Caco-2 (cell line): ENCODE results near the gene SMKR1. TPM values are rescaled to one million over a fixed set of nuclear protein-coding genes. Genes with fewer than 3 reads are reported as not detected.

Experiments used
- BruUV-seq: library from RNA; stranded (reverse); fragments of 400-500 nt; replicated peaks from 2 replicates; lab custom pipeline; 2021; lab: Mats Ljungman, UMichigan
- CTCF ChIA-PET: fragments of 300-600 bp; sonication (Branson Sonifier 250); formaldehyde crosslinking; loops from one replicate; lab custom pipeline; 2022; ENCODE audit warnings: antibody characterized with exemption; lab: Charles Lee
- POLR2A ChIA-PET: fragments of 300-600 bp; sonication (Branson Sonifier 250); formaldehyde crosslinking; loops from one replicate; lab custom pipeline; 2022; ENCODE audit warnings: antibody characterized with exemption; lab: Charles Lee
- DNase-seq, 2 experiments: peaks; one replicate each; pipeline versions ENCODE4 v3.0.0 to v3.0.0-alpha.2; 2020 to 2022
- H3K27me3 ChIP-seq: replicated peaks from 2 replicates; pipeline ENCODE4 v1.6.0; 2011; ENCODE audit warnings: low read length; ENCODE audit not compliant: control insufficient read depth, insufficient read depth
- H3K36me3 ChIP-seq: 2 replicates; pipeline ENCODE4 v1.5.1; 2011; ENCODE audit warnings: low read length; ENCODE audit not compliant: control insufficient read depth, insufficient read depth
- H3K4me1 ChIP-seq: fragments of 250-450 bp; sonication (Bioruptor Pico); 2 replicates; pipeline ENCODE4 v1.5.1; 2020; ENCODE audit warnings: mild to moderate bottlenecking
- H3K4me3 ChIP-seq: 2 replicates; pipeline ENCODE4 v1.5.1; 2011; ENCODE audit warnings: low read depth, mild to moderate bottlenecking, control low read depth, low read length
- H3K9me3 ChIP-seq: fragments of 250-450 bp; sonication (Bioruptor Pico); 2 replicates; pipeline ENCODE4 v1.5.1; 2020; ENCODE audit warnings: mild to moderate bottlenecking, moderate library complexity
- H3K27ac Mint-ChIP-seq: one replicate; pipeline ENCODE4 v1.8.0; 2022; ENCODE audit warnings: mixed read lengths; ENCODE audit not compliant: unreplicated experiment
- H3K27me3 Mint-ChIP-seq: one replicate; pipeline ENCODE4 v1.8.0; 2022; ENCODE audit warnings: mixed read lengths; ENCODE audit not compliant: insufficient read depth, unreplicated experiment
- H3K36me3 Mint-ChIP-seq: one replicate; pipeline ENCODE4 v1.8.0; 2022; ENCODE audit warnings: mild to moderate bottlenecking, mixed read lengths; ENCODE audit not compliant: insufficient read depth, unreplicated experiment
- H3K4me1 Mint-ChIP-seq: one replicate; pipeline ENCODE4 v1.8.0; 2022; ENCODE audit warnings: low read depth, mixed read lengths; ENCODE audit not compliant: unreplicated experiment
- H3K4me3 Mint-ChIP-seq: one replicate; pipeline ENCODE4 v1.8.0; 2022; ENCODE audit warnings: mild to moderate bottlenecking, moderate library complexity, mixed read lengths; ENCODE audit not compliant: unreplicated experiment
- H3K9me3 Mint-ChIP-seq: one replicate; pipeline ENCODE4 v1.8.0; 2022; ENCODE audit warnings: mixed read lengths; ENCODE audit not compliant: unreplicated experiment
- intact Hi-C: fragments of 100-400 bp; cut with micrococcal nuclease; formaldehyde crosslinking; loops from one replicate; pipeline ENCODE4 v1.10.0; 2022; ENCODE audit not compliant: unreplicated experiment
- total RNA-seq: library from RNA; stranded (reverse); gene quantifications from 2 replicates; pipeline ENCODE4 v1.2.3, GENCODE V29; 2022
- TF ChIP-seq, protein P1 (sequence below), 2 experiments: fragments of 200-600 bp in 1 of 2; IDR thresholded peaks; 1 replicate in 1 of 2; 2 replicates in 1 of 2; pipeline versions ENCODE4 v1.5.1 to v1.8.0; 2011 to 2022; ENCODE audit warnings: antibody characterized with exemption in 1 of 2, control low read depth in 1 of 2, inconsistent platforms in 1 of 2, low read depth in 1 of 2, low read length in 1 of 2, mild to moderate bottlenecking in 1 of 2, moderate library complexity in 1 of 2; ENCODE audit not compliant: insufficient read depth in 1 of 2, severe bottlenecking in 1 of 2, unreplicated experiment in 1 of 2

Gene SMKR1
- total RNA-seq, 1 experiment from 2014 or later: not detected

DNA sequence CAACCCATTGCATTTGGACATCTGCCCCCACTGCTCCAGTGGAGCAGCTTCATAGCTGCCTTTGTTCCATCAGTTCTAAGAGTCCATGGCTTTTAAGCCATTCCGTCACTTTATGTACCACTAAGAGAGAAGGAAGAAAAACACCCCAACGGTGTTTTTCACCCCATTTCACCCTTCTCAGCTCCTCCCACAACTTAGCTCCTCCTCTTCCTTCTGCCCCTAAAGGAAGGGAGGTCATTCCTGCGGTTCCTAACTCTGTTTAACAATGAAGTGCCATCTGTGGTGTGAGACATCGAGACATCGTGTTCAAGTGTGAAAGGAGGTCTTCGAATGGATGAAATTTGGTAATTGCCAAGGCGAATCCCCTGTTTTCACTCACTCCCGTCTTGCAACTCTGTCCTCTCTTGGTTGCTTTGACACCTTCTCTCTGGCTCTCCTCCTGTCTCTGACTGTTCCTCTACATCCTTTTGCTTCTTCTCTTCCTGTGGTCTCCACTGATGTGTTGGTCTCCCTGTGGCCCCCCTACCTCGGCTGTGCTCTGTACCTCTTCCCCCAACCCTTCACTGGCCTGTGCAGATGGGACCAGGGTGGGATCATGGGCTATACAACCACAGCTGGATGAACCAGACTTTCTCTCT is 23.0 kb downstream of the SMKR1 start:
- Mint-ChIP-seq H3K4me1 (no peaks in the 10 kb centered on the region), H3K36me3 (no peaks in the 10 kb centered on the region), H3K4me3 (no peak overlapping the region), H3K27me3 (peaks cover 6% of the 10 kb centered on the region), H3K9me3 (no peaks in the 10 kb centered on the region), H3K27ac (no peak overlapping the region)
- BruUV-seq: no TSS peak
- Histone ChIP-seq H3K4me3 (no peak overlapping the region), H3K27me3 (no peaks in the 10 kb centered on the region; the same call in 1 of the 2 replicates), H3K9me3 (no peaks in the 10 kb centered on the region), H3K36me3 (no peaks in the 10 kb centered on the region), H3K4me1 (no peaks in the 10 kb centered on the region)
- DNase-seq: no peak
- ChIA-PET CTCF (no interaction called here), POLR2A (no interaction called here)
- TF ChIP-seq, protein P1, sequence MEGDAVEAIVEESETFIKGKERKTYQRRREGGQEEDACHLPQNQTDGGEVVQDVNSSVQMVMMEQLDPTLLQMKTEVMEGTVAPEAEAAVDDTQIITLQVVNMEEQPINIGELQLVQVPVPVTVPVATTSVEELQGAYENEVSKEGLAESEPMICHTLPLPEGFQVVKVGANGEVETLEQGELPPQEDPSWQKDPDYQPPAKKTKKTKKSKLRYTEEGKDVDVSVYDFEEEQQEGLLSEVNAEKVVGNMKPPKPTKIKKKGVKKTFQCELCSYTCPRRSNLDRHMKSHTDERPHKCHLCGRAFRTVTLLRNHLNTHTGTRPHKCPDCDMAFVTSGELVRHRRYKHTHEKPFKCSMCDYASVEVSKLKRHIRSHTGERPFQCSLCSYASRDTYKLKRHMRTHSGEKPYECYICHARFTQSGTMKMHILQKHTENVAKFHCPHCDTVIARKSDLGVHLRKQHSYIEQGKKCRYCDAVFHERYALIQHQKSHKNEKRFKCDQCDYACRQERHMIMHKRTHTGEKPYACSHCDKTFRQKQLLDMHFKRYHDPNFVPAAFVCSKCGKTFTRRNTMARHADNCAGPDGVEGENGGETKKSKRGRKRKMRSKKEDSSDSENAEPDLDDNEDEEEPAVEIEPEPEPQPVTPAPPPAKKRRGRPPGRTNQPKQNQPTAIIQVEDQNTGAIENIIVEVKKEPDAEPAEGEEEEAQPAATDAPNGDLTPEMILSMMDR (IDR thresholded peaks at IDR 0.05; ENCODE audit: insufficient read depth in 1 of 2, low read depth in 1 of 2, low read length in 1 of 2, severe bottlenecking in 1 of 2, unreplicated experiment in 1 of 2): no peak
- intact Hi-C loops: no loop called here

DNA sequence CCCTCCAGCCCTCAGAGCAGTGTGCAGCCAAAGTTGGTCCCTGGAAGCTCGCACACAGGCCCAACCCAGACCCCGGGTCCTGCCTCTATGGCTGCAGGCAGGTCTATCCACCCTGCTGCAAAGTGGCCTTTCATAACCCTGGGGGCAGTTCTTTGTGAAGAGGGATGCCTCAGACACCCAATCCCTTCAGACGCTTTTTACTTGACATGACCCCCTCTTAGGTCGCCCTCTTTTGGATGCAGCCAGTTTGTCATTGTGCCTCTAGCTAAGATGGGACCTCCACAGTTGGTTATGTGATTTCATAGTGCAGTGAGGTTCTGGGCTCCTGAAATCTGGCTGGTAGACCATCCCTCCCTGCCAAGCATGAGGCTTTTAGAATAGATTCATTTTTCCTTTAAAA is 27.3 kb downstream of the SMKR1 start:
- TF ChIP-seq, protein P1 (IDR thresholded peaks at IDR 0.05; ENCODE audit: insufficient read depth in 1 of 2, low read depth in 1 of 2, low read length in 1 of 2, severe bottlenecking in 1 of 2, unreplicated experiment in 1 of 2): no peak
- H3K4me1 ChIP-seq: no peaks in the 10 kb centered on the region
- intact Hi-C loops: no loop called here
- ChIA-PET CTCF (no interaction called here), POLR2A (no interaction called here)
- no peaks in the 10 kb centered on the region for H3K9me3 Mint-ChIP-seq
- H3K36me3 ChIP-seq: no peaks in the 10 kb centered on the region
- no TSS peak for BruUV-seq
- no peaks in the 10 kb centered on the region for H3K4me1 Mint-ChIP-seq
- no peaks in the 10 kb centered on the region for H3K36me3 Mint-ChIP-seq
- DNase-seq: no peak
- peaks cover 6% of the 10 kb centered on the region for H3K27me3 Mint-ChIP-seq
- H3K4me3 Mint-ChIP-seq: no peak overlapping the region
- H3K27ac Mint-ChIP-seq: no peak overlapping the region
- H3K27me3 ChIP-seq: no peaks in the 10 kb centered on the region
- no peak overlapping the region for H3K4me3 ChIP-seq
- no peaks in the 10 kb centered on the region for H3K9me3 ChIP-seq

DNA sequence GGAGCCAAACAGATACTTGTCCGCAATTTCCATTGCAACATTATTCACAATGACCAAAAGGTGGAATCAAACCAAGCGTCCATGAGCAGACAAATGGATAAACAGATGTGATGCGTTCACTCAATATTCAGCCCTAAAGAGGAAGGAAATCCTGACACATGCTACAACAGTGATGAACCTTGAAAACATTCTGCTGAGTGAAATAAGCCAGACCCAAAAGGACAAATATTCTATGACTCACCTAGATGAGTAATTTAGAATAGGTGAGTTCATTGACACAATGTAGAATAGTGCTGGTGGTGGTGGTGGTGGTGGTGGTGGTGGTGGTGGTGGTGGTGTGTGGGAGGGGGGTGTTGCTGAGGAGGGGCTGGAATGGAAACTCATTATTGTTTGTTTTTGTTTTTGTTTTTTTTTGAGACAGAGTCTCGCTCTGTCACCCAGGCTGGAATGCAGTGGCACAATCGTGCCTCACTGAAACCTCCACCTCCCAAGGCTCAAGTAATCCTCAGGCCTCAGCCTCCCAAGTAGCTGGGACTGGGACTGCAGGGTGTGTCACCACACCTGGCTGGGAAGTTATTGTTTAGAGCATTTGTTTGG is 28.6 kb downstream of the SMKR1 start:
- DNase-seq: no peak
- no peaks in the 10 kb centered on the region for H3K27me3 ChIP-seq
- no TSS peak for BruUV-seq
- intact Hi-C loops: no loop called here
- no peaks in the 10 kb centered on the region for H3K4me1 ChIP-seq
- Mint-ChIP-seq H3K4me1 (no peaks in the 10 kb centered on the region), H3K36me3 (no peaks in the 10 kb centered on the region), H3K9me3 (no peaks in the 10 kb centered on the region), H3K27me3 (peaks cover 2% of the 10 kb centered on the region), H3K4me3 (no peak overlapping the region), H3K27ac (no peak overlapping the region)
- no peaks in the 10 kb centered on the region for H3K36me3 ChIP-seq
- ChIA-PET CTCF (no interaction called here), POLR2A (no interaction called here)
- H3K4me3 ChIP-seq: no peak overlapping the region
- H3K9me3 ChIP-seq: no peaks in the 10 kb centered on the region
- TF ChIP-seq, protein P1 (IDR thresholded peaks at IDR 0.05; ENCODE audit: insufficient read depth in 1 of 2, low read depth in 1 of 2, low read length in 1 of 2, severe bottlenecking in 1 of 2, unreplicated experiment in 1 of 2): no peak
